Suppressor macrophage (primary cell): ENCODE measurements around the gene SMIM10L2A.
"Not testable (repeated sequence)": the region's sequence is repeated elsewhere in the genome, so short reads cannot be mapped to it uniquely, and the experiment has no call there.

Experiments used
- DNase-seq, 4 experiments: peaks; one replicate each; pipeline ENCODE4 v3.0.0-alpha.2; 2020 to 2022
- total RNA-seq, 17 experiments: gene quantifications; one replicate each; lab custom pipeline; 2026; ENCODE audit warnings: mixed read lengths in 6 of 17, inconsistent platforms in 3 of 17; lab: John Stamatoyannopoulos, UW

Gene SMIM10L2A
- total RNA-seq, result 0 to 1.1 (median 0) reads per million in 17 experiments

DNA sequence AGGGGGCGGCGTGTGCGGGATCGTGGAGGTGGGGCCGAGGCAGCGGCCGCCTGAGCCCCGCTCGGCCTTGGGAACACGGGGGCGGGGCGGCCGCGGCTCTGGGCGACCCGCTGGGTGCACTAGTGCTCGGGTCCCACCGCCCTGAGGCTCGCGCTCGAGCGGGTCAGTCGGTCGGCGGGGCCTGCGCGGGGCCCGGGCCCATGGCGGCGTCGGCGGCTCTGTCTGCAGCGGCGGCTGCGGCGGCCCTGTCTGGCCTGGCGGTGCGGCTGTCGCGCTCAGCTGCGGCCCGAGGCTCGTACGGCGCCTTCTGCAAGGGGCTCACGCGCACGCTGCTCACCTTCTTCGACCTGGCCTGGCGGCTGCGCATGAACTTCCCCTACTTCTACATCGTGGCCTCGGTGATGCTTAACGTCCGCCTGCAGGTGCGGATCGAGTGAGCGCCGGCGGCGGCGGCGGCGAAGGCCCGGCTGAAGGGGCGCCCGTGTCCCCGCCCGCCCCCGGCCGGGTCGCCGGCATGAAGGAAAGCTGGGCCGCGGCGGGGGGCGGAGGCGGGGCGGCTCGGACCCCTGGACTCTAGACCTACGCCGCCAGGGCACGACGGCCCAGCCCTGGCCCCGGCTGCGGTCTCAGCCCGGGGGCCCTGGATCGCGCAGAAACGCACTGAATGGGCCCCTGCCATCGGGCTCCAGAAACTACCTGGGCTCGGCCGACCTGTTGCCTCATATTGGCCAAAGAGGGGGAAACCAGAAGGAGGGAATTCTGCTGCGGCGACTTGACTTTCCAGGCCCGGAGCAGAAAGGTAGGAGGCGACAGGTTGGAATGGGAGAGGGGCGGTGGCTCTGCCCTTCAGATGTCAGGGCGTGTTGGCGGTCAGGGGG is at the start of gene SMIM10L2A:
Gene SMIM10L2A (plus strand): TSS at position 13 of the 878 bp plus-strand sequence. CDS start 188 bp downstream, at position 201.
- no peak for DNase-seq

DNA sequence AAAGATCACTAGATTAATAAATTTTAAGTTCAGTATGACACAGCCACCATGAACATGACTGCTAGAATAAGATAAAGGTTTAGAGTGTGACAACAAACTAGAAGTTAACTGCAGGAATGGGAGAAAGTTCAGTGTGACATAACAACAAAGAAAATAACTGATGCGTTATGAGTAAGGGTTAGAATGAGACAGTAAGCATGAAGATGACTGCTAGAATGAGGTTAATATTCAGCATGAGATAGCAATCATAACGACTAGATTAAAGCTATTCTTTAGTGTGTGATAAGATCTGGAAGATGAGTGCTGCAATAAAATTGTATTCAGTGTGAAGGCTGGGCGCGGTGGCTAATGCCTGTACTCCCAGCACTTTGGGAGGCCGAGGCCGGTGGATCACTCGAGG is 48.4 kb upstream of the SMIM10L2A start:
- DNase-seq, result no peak

DNA sequence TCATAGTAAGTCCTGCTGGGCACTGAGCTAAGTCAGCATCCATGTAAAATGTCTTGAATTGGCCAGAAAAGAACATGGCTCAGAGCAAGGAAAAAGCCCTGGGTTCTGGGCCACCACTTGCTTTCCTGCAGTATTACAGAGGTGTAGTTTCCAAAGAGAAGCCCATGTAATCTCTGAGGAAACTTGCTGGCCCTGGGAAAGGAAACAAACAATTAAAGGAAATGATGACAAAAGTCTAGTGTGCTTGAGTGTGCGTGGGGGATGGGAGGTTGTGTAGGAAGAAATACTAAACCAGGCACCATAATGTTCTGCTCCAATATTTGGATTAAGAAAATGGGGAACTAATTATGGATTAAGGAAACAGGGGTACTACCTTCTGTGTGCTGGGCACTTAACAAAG is 39.5 kb upstream of the SMIM10L2A start:
- DNase-seq, result peak in 1 of 4 experiments; percentile 1

DNA sequence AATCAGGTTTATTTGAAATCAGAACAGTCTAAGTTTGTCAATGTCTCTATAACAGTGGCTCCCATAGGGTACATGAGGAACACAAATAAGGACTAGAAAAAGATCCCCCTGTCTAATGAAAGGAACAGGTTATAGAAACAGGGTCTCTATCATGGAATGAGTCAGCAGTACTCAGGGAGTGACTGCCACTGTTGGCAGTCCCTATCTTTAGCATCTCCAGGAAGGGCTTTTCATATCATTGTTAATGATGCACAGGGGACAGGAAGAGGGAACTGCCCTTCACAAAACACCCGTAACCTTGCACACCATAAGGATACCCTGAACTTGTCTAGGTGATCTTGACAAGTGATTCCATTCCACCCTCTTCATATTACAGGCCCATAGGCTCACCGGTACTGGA is 38.5 kb upstream of the SMIM10L2A start:
- no peak for DNase-seq

DNA sequence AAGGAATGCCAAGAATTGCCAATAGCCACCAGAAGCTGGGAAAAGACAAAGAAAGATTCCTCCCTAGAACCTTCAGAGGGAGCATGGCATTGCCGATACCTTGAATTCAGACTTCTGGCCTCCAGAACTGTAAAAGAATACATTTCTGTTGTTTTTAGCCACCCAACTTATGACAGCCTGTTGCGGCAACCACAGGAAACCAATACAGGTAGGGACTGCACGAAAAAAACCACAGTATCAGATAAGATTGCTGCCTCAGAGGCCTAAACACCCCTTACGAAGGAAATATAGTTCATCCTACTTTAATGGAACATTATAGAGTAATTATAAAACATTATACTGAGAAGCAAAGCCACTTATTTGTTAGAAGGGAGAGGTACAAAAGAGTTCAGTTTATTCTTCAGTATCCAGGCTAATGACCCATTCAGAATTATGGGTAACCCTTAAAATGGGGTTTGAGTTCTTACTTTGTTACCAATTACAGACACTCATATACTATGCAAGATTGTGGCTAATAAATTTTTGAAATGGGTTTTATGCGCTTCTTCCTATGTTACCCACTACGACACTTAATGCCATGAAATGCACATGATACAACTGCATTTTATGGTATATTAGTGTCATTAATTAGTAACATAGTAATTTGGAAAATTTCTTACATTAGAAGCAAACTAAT is 37.4 kb upstream of the SMIM10L2A start:
- DNase-seq, result no peak

DNA sequence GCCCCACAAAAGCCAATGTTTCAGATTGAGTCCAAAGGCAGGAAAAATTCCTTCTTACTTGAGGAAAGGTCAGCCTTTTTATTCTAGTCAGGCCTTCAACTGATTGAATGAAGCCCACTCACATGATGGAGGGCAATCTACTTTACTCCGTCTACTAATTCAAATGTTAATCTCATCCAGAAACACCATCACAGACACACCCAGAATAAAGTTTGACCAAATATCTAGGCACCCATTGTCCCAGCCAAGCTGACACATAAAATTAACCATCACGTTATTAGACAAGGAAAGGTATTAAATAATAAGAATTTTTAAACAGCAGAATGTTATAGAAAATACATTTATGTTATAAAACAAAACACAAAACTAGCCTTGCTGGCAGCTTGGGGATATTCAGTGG is 32.9 kb upstream of the SMIM10L2A start:
- DNase-seq, result no peak

DNA sequence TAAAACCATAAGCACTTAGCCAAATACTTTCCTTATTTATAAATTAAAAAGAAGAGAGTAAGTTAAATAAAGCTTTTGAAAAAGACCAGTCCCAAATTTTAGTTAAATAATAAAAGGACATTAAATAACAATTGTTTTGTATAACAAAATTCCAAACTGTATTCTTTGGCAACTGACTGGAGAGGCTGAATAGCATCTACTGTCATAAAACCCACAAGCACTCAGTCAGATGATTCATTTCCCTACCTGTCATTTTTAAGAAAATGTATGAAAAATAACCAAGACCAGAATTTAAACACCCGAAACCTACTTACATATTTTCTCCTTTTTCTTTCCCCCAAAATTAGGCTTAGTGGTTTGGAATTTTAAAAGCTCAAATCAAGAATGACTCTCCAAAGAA is 32.5 kb upstream of the SMIM10L2A start:
- no peak for DNase-seq

DNA sequence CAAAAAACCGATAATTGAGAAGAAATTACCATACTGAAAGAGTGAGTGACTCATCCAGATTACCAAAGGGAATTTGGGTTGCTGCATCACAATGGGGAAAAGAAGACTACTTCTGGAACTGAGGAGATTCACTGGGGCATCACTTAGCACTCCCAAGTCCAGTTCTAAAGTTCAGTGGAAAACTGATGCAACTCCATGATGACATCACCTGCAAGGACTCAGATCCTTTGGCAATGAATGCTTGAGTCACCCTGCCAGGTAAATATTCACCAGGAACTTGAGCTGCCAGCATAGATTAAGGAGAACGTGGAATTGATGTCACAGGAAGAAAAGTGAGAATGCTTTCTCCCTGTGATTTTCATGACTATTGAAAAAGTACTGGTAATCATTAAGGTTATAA is 32.0 kb upstream of the SMIM10L2A start:
- DNase-seq, result no peak

DNA sequence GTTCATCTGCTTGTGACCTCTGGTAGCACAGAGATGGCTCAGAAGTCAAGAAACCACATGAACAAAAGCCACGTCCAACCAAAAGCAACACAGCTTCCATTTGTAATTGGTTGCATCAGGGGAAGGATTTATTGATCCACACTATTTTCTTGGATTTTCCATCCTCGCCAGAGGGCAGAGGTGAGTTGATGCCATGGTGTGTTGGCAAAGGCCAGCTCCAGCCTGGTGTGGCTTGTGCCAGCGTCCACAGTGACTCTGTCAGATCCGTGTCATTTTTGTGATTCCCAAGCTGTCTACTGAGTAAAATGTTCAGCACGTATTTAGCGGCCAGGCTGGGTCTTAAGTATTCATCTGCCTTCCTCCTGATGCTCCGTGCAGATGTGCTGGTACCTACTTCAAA is 30.0 kb upstream of the SMIM10L2A start:
- DNase-seq, result no peak

DNA sequence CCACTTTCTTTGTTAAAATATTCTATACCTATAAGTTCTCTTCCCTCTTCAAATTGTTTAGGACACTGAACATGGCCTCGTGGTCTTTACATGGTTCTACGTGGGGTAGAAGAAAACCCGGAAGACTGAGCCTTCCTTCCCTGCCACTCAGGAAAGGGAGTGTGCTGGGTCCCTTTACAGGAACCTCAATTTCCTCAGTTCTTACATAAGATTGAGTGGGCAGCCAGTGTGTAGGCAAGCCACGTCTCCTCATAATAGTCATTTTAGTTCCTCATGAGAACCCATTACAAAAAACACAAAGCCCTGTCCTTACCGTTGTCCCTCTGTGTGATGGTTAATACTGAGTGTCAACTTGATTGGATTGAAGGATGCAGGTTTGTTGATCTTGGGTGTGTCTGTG is 28.7 kb upstream of the SMIM10L2A start:
- DNase-seq, result peak; percentile 30 to 66 (median 64)

DNA sequence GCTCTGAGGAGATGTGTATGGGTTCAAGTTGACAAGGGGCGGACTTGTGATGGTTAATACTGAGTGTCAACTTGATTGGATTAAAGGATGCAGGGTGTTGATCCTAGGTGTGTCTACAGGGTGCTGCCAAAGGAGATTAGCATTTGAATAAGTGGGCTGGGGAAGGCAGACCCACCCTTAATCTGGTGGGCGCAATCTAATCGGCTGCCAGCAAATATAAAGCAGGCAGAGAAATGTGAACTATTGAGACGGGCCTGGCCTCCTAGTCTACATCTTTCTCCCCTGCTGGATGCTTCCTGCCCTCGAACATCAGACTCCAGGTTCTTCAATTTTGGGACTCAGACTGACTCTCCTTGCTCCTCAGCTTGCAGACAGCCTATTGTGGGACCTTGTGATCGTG is 26.7 kb upstream of the SMIM10L2A start:
- no peak for DNase-seq

DNA sequence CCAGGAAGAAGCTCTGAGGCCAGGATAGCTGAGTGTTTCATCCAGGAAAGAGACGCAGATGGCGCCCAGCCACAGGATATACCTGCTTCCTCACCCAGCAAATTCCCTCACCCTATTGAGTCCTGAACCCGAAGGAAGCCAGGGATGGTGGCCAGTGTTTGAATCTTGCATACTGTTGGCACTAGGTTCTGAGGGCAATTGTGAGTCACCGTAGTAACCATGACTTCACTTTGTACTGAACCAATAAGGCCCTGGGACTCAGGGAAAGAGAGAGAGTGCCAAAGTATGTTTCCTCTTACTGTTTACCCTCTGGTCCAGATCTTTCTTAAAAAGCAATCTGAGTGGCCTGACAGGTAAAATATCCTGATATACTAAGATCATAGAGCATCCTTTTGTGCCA is 25.6 kb upstream of the SMIM10L2A start:
- no peak for DNase-seq

DNA sequence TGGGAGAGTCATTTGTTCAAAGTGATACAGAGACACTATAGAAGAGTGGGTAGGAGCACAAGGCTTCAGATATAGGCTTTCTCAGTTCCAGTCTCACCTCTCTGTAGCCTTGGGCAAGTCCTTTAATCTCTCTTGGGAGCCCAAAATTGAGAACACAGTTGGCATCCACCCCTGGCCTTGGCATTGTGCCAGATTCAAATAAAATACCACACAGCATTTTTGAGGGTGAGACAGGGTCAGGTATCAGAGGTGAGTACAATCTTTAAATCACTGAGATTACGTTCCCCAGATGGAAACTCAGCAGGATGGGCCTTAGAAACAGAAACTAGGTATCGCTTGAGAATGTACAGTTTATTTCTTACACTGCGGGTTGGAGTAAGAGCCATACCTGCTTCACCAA is 25.2 kb upstream of the SMIM10L2A start:
- DNase-seq, result no peak

DNA sequence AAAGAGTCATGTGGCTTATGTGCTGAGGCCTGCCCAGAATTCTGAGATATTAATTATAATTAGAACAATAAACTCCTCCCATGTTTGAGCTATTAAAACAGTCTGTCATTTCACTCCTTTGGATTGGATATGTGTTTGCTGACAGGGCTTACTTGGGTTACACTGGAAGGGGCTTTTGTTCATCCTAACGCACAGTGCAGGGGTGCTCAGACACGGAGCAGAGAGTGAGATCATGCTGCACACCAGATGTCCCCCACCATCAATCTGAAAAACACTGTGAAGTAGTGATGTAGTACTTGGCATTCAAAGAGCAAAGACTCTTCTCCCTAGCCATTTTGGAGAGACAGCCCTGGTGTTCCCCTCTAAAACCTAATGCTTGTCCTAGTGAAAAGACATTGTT is 24.1 kb upstream of the SMIM10L2A start:
- DNase-seq, result no peak

DNA sequence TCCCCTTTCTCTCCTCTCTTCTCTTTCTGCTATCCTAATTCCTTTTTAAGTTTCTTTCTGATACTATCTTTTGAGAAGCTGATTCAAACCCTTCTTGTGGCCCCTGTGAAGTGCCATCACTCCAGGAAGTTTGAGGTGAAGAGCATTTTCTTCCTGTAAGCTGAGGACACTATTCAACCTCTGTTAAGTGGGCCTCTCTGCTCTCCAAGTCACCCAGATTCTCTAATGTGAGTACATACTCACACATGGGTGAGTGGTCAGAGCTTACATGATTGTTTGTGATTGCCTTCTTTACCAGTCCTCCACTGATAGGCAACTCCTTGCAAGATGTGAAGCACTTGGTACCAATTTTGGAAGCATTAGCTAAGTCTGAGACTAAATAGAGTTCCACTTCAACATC is 18.4 kb upstream of the SMIM10L2A start:
- no peak for DNase-seq

DNA sequence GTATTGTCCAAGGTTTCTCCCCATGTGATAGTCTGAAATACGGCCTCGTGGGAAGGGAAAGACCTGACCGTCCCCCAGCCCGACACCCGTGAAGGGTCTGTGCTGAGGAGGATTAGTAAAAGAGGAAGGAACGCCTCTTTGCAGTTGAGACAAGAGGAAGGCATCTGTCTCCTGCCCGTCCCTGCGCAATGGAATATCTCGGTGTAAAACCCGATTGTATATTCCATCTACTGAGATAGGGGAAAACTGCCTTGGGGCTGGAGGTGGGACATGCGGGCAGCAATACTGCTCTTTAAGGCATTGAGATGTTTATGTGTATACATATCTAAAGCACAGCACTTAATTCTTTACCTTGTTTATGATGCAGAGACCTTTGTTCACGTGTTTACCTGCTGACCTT is 15.3 kb upstream of the SMIM10L2A start:
- DNase-seq, result not testable (repeated sequence)

DNA sequence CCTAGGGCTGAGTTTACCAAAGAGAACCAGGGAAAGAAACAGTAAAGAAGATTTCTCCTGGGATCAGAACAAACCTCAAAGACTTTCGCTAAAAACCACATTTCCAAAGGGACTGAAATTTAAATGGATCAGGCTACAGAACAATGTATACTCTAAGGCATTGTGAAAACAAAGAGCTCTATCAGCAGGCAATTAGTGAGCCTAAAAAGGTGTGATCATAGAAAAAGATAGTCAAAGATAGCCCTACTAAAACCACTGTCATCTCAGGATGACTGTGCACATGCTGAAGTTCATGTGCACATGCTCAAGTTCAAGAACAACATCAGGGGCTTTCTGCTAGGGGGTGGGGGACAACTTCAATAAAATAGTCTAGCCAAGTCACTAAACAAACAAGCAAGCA is 12.9 kb upstream of the SMIM10L2A start:
- no peak for DNase-seq

DNA sequence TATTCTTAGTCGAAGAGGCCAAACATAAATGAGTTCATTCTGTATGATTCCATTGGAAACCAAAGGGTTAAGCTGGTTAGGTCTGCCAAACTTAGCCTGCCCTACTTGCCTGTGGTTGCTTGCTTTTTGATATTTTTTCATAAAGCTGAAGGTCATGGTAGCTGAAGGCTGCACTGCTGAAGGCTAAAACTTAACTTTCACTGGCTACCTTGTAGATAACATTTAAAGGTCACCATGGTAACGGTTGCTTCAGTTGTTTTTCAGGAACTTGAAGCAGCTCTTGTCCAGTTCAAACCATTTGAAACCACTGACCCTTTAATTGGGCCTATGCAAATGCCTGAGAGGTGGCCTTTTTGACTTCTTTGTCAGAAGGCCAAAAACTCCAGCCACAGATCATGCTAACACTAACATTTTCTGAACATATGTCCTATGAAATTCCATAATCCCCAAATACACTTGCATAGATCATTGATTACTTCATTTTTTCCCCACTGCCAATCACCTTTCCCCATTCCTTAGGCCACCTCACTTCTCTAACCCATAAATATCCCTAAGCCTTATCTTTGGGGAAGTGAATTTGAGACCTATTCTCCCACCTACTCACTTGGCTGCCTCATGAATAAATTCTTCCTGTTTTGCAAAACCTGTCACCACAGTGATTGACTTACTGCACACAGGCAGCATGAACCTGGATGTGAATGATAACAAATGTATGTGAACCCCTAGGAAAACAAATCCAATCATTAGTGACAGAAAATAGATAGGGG is 10.7 kb upstream of the SMIM10L2A start:
- DNase-seq, result peak; percentile 2 to 44 (median 17)

DNA sequence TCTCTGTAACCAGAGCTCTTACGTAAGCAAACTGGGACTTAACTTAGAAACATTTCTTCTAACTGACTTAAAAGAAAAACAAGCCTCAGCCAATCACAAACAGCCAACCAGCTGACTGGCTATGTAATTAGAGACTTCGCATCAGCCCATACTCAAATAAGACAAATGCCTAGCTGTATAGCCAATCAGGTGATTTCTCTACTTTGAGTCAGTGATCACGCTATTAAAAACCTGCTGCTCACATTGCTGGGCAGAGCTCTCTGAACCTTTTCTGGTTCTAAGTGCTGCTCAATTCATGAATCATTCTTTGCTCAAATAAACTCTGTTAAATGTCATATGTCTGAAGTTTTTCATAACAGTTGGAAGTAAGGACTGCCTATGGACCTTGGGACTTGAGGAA is 9.9 kb upstream of the SMIM10L2A start:
- no peak for DNase-seq

DNA sequence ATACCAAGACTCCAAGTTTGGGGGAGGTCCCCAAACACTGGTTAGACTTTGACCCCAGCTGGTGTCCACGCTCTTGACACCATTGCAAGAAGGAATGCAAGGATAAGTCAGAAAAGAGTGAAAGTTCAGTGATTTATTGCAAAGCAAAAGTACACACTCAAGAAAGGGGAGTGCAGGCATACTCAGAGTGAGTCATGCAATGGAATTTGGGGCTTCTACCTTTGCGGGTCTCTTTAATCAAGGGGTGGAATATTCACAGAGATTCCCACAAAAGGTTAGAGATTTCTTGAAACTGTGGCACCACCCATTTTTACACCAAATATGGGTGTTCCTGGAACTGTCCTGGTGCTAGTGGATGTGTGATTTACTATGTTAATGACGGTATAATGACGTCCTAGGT is 5.2 kb upstream of the SMIM10L2A start:
- no peak for DNase-seq

DNA sequence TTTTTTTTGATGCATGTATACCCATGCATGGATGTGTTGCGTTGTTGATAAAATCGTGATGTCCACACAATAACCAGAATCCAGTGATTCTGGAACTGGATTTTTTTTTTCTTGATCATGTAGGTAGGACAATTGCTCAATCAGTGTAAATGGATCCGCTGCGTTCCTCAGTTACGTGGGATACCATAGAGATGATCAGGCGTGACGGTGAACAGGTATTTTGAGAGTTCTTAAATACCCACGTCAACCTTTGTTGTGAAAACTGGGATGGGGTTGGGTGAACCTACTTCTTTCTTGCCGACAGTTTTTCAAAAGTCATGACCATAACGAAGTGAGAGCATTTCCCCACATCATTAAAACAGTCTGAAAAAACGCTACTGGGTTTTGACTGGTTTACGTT is 913 bp upstream of the SMIM10L2A start:
- DNase-seq, result no peak

DNA sequence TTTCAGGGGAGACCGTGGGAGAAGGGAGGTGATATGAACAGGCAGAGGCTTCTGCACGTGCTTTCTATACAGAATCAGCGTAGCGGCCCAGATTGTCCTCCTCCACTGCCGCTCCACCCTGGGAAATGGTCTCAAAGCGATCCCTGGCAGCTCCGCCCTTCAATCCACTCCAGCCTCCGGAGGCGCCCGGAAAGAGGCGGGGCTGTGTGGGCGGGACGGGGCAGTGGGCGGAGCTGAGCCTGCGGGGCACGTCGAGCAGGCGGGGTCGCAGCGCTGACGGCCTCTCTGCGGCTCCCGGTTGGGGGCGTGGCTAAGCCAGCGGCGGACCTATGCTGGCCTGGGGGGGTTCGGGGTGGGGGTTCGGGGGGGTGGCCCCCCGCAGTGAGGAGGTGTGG is 210 bp upstream of the SMIM10L2A start:
- DNase-seq, result peak; percentile 77 to 90 (median 84)

DNA sequence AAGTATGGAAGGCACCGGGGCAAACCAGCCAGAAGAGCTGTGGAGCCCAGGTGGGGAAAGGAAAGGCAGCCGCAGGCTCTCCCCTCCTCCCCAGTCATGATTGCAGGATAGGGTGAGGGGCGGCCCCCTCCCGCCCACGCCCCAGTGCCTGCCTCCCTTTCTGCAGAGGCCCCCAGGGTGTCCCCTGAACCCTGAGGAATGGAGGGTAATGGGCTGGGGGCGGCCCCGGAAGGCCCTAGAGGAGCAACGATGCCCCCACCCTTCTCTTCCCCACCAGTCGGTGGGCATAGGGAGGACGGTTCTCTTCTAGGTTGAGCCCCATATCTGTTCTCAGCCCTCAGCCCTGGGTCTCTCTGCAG is 1.0 kb downstream of the SMIM10L2A start:
- not testable (repeated sequence) for DNase-seq
